ENCODE results near the gene PDF.

DNA sequence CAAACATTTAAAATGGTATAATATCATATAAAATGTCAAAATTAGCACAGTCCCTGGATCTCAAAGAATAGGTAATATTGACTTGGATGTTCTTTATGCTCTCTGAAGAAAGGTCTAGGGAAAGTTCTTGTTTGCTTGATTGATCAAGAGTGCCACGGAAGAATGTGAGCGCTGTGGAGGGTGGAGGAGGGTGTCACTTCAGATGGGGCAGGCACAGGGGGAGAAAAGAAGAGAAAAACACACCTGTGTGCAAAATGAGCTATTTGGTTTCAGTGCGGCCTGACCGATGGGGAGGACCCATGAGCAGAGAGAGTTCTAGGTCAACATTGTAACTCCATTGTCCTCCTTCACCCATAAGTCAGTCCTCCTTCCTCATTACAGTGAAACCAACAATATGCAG, 28.1 kb downstream of the PDF start:
- TF ChIP-seq, protein P1, sequence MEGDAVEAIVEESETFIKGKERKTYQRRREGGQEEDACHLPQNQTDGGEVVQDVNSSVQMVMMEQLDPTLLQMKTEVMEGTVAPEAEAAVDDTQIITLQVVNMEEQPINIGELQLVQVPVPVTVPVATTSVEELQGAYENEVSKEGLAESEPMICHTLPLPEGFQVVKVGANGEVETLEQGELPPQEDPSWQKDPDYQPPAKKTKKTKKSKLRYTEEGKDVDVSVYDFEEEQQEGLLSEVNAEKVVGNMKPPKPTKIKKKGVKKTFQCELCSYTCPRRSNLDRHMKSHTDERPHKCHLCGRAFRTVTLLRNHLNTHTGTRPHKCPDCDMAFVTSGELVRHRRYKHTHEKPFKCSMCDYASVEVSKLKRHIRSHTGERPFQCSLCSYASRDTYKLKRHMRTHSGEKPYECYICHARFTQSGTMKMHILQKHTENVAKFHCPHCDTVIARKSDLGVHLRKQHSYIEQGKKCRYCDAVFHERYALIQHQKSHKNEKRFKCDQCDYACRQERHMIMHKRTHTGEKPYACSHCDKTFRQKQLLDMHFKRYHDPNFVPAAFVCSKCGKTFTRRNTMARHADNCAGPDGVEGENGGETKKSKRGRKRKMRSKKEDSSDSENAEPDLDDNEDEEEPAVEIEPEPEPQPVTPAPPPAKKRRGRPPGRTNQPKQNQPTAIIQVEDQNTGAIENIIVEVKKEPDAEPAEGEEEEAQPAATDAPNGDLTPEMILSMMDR (conservative IDR thresholded peaks at IDR 0.05; ENCODE audit: low read length), result no peak
- TF ChIP-seq EZH2phosphoT487 (IDR thresholded peaks at IDR 0.05; ENCODE audit: borderline replicate concordance), result no peak

Data from Loucy (cell line).